Testis (tissue), 3 donors: Measurements from ENCODE around the gene HECTD4. TPM values are rescaled to one million over a fixed set of nuclear protein-coding genes. Genes with fewer than 3 reads are reported as not detected.
"Not testable (repeated sequence)": the region's sequence is repeated elsewhere in the genome, so short reads cannot be mapped to it uniquely, and the experiment has no call there.

Source experiments
- DNase-seq: peaks from one replicate; pipeline ENCODE4 v3.0.0-alpha.2; 2019
- H3K27ac ChIP-seq, 2 donors: fragments of 200-600 bp; sonication (generic); one replicate each; pipeline ENCODE4 v1.5.1; 2019
- H3K27me3 ChIP-seq: fragments of 200-600 bp; sonication (generic); one replicate; pipeline ENCODE4 v1.5.1; 2019
- H3K36me3 ChIP-seq: fragments of 200-600 bp; sonication (generic); one replicate; pipeline ENCODE4 v1.5.1; 2017; ENCODE audit warnings: low read depth; ENCODE audit errors: missing control alignments
- H3K4me1 ChIP-seq: fragments of 200-600 bp; sonication (generic); one replicate; pipeline ENCODE4 v1.5.1; 2019
- H3K4me3 ChIP-seq, 2 donors: fragments of 200-600 bp; sonication (generic); one replicate each; pipeline ENCODE4 v1.5.1; 2017 to 2019
- H3K9me3 ChIP-seq: fragments of 200-600 bp; sonication (generic); one replicate; pipeline ENCODE4 v1.5.1; 2017
- CTCF ChIP-seq, 3 experiments: fragments of 450-650 bp in 2 of 3; fragments of 200-600 bp in 1 of 3; sonication (generic) in 1 of 3; IDR thresholded peaks; one replicate each; pipeline ENCODE4 v1.5.1; 2016 to 2019; ENCODE audit warnings: antibody characterized with exemption in 3 of 3, mild to moderate bottlenecking in 2 of 3, moderate library complexity in 1 of 3
- POLR2A ChIP-seq: fragments of 450-650 bp; IDR thresholded peaks from one replicate; pipeline ENCODE4 v1.6.1; 2017; ENCODE audit warnings: antibody characterized with exemption, mild to moderate bottlenecking, moderate library complexity
- WGBS, 2 donors: methylation state at CpG; one replicate each; pipeline ENCODE4 v1.1.5; 2018; 5-methylcytosine and 5-hydroxymethylcytosine counted together
- intact Hi-C: fragments of 100-400 bp; cut with DNase I; formaldehyde crosslinking; loops from one replicate; pipeline ENCODE4 v1.15.1; 2023; ENCODE audit warnings: low total_unique reads
- polyA plus RNA-seq: library from polyadenylated mRNA; stranded (reverse); fragments of 350-450 nt; fragmentation: Illumina TruSeq; extraction: RNeasy Lipid Tissue Mini Kit (QIAGEN cat#74804); gene quantifications from one replicate; pipeline ENCODE4 v1.2.3, GENCODE V29; 2014; ENCODE audit warnings: low read depth, low replicate concordance; ENCODE audit not compliant: insufficient read depth
- total RNA-seq, 2 donors: library from RNA; depleted of rRNA; stranded (reverse); fragments of >200 nt; gene quantifications; one replicate each; pipeline ENCODE4 v1.2.3, GENCODE V29; 2016

Gene HECTD4
- total and polyA plus RNA-seq, 3 donors from 2014 or later = 49.6 to 91.8 (median 68.8) TPM

DNA sequence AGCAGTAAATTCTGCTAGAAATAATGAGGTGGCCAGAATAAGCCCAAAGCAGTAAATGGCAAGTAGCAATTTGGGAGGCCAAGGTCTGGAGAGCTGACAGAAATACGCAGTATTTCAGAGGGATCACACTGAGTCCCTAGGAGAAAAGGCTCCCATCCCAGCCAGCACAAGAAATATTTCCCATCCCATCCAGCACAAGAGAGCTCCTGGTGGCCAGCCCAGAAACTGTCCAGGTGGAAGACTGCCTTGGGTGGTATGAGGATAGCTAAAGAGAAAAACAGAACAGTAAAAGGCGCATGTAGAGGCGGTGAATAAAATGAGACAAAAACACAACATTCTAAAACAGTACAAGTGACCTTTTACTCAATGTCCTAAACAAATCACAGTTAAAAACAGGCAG lies 120.7 kb downstream of the HECTD4 start:
- Histone ChIP-seq H3K36me3 (no peaks in the 10 kb centered on the region), H3K27ac (no peak overlapping the region), H3K27me3 (no peaks in the 10 kb centered on the region), H3K4me1 (no peaks in the 10 kb centered on the region), H3K4me3 (no peak overlapping the region), H3K9me3 (no peaks in the 10 kb centered on the region)
- DNase-seq = no peak
- intact Hi-C loops = no loop called here
- TF ChIP-seq POLR2A (no peak), CTCF (IDR thresholded peaks at IDR 0.05) (no peak)
- WGBS, 2 donors = 88 to 91% methylated on average over 3 of the region's 3 CpGs

GRCh38 chr12:112258926-112259325 lies 123.3 kb downstream of the HECTD4 start:
- no peaks in the 10 kb centered on the region for H3K36me3 ChIP-seq
- no peak for DNase-seq
- H3K4me1 ChIP-seq = no peaks in the 10 kb centered on the region
- H3K27me3 ChIP-seq = no peaks in the 10 kb centered on the region
- H3K9me3 ChIP-seq = no peaks in the 10 kb centered on the region
- TF ChIP-seq POLR2A = no peak
- TF ChIP-seq CTCF (IDR thresholded peaks at IDR 0.05) = no peak
- intact Hi-C loops = no loop called here
- no peak overlapping the region for H3K4me3 ChIP-seq
- 94 to 100% methylated on average over 1 of the region's 1 CpG for WGBS, 2 donors
- no peak overlapping the region for H3K27ac ChIP-seq

- no peak for DNase-seq
- TF ChIP-seq POLR2A = no peak
- TF ChIP-seq CTCF (IDR thresholded peaks at IDR 0.05) = no peak
- intact Hi-C loops = no loop called here
- Histone ChIP-seq H3K9me3 (no peaks in the 10 kb centered on the region), H3K4me3 (no peak overlapping the region), H3K4me1 (no peaks in the 10 kb centered on the region), H3K36me3 (no peaks in the 10 kb centered on the region), H3K27ac (no peak overlapping the region), H3K27me3 (no peaks in the 10 kb centered on the region)
- 91 to 95% methylated on average over 3 of the region's 3 CpGs for WGBS, 2 donors
Measured at GRCh38 chr12:112256780-112257179, 125.5 kb downstream of the HECTD4 start.

- WGBS, 2 donors = 89 to 90% methylated on average over 4 of the region's 4 CpGs
- Histone ChIP-seq H3K36me3 (no peaks in the 10 kb centered on the region), H3K4me3 (no peak overlapping the region), H3K4me1 (no peaks in the 10 kb centered on the region), H3K9me3 (no peaks in the 10 kb centered on the region), H3K27me3 (no peaks in the 10 kb centered on the region), H3K27ac (no peak overlapping the region)
- intact Hi-C loops = no loop called here
- DNase-seq = no peak
- TF ChIP-seq CTCF (IDR thresholded peaks at IDR 0.05) (no peak), POLR2A (no peak)
Measured at GRCh38 chr12:112252184-112252583, 130.0 kb downstream of the HECTD4 start.

GRCh38 chr12:112244902-112245301 lies 137.3 kb downstream of the HECTD4 start:
- H3K36me3 ChIP-seq, H3K4me1 ChIP-seq, H3K9me3 ChIP-seq, H3K27ac ChIP-seq, DNase-seq, H3K4me3 ChIP-seq, H3K27me3 ChIP-seq, intact Hi-C loops: not testable (repeated sequence)
- WGBS, 2 donors = 88 to 100% methylated on average over 1 of the region's 1 CpG
